ENCODE measurements around the gene FES.

GRCh38 chr15:90892023-90892422 is 7.7 kb downstream of the FES start:
- TF ChIP-seq CTCF (IDR thresholded peaks at IDR 0.05) = no peak
- TF ChIP-seq POLR2A (IDR thresholded peaks at IDR 0.05) = no peak
- no peak for TF ChIP-seq POLR2AphosphoS5 (IDR thresholded peaks at IDR 0.05)
- TF ChIP-seq EP300 (IDR thresholded peaks at IDR 0.05) = no peak
